Neural cell (in vitro differentiated cells): Measurements from ENCODE around the gene SCAI. TPM values are rescaled to one million over a fixed set of nuclear protein-coding genes. Genes with fewer than 3 reads are reported as not detected.
"Not testable (repeated sequence)": the region's sequence is repeated elsewhere in the genome, so short reads cannot be mapped to it uniquely, and the experiment has no call there.

ENCODE experiments used
- H2AFZ ChIP-seq: fragments of 200-600, 300-800 bp; sonication (generic), shearing (Covaris generic); 2 replicates; pipeline ENCODE4 v1.6.0; 2014; ENCODE audit warnings: low read depth, mild to moderate bottlenecking, antibody characterized with exemption, low read length, moderate library complexity
- H3F3A ChIP-seq: fragments of 200-600 bp; shearing (Covaris generic); 2 replicates; pipeline ENCODE4 v1.6.1; 2016; ENCODE audit warnings: mild to moderate bottlenecking, moderate library complexity, mixed read lengths, antibody characterized with exemption, low read length; ENCODE audit not compliant: insufficient read depth, poor library complexity, severe bottlenecking
- H3K27ac ChIP-seq: fragments of 200-600, 300-800 bp; sonication (generic), shearing (Covaris generic); 2 replicates; pipeline ENCODE4 v1.5.1; 2014; ENCODE audit warnings: mild to moderate bottlenecking, low read length, moderate library complexity
- H3K27me3 ChIP-seq: fragments of 300-800, 200-600 bp; sonication (generic), shearing (Covaris generic); 2 replicates; pipeline ENCODE4 v1.6.0; 2014; ENCODE audit warnings: mild to moderate bottlenecking, low read depth, low read length, moderate library complexity; ENCODE audit not compliant: insufficient read depth
- H3K36me3 ChIP-seq: fragments of 300-800, 200-600 bp; sonication (generic), shearing (Covaris generic); 2 replicates; pipeline ENCODE4 v1.5.1; 2014; ENCODE audit warnings: mild to moderate bottlenecking, antibody characterized with exemption, low read length, moderate library complexity; ENCODE audit not compliant: insufficient read depth
- H3K4me2 ChIP-seq: fragments of 300-800, 200-600 bp; sonication (generic), shearing (Covaris generic); 2 replicates; pipeline ENCODE4 v1.6.0; 2014; ENCODE audit warnings: mild to moderate bottlenecking, low read length
- H3K4me3 ChIP-seq: fragments of 300-800, 200-600 bp; sonication (generic), shearing (Covaris generic); 2 replicates; pipeline ENCODE4 v1.5.1; 2014; ENCODE audit warnings: mild to moderate bottlenecking, low read length, moderate library complexity
- H3K79me2 ChIP-seq: fragments of 200-600 bp; shearing (Covaris generic); replicated peaks from 2 replicates; pipeline ENCODE4 v1.6.0; 2014; ENCODE audit warnings: mild to moderate bottlenecking, low read length, moderate library complexity; ENCODE audit not compliant: insufficient read depth
- H3K9ac ChIP-seq: fragments of 300-800, 200-600 bp; sonication (generic), shearing (Covaris generic); 2 replicates; pipeline ENCODE4 v1.6.1; 2016; ENCODE audit warnings: mild to moderate bottlenecking, low read length, mixed read lengths
- H3K9me2 ChIP-seq: fragments of 200-600 bp; shearing (Covaris generic); 2 replicates; pipeline ENCODE4 v1.6.1; 2016; ENCODE audit warnings: mild to moderate bottlenecking, low read length, mixed read lengths; ENCODE audit not compliant: insufficient read depth
- H3K9me3 ChIP-seq: fragments of 200-600, 300-800 bp; sonication (generic), shearing (Covaris generic); 2 replicates; pipeline ENCODE4 v1.6.1; 2016; ENCODE audit warnings: mild to moderate bottlenecking, mixed run types, low read length, moderate library complexity, mixed read lengths
- H4K20me1 ChIP-seq: fragments of 200-600 bp; shearing (Covaris generic); 2 replicates; pipeline ENCODE4 v1.6.1; 2016; ENCODE audit warnings: mild to moderate bottlenecking, mixed run types; ENCODE audit not compliant: insufficient read depth
- CTCF ChIP-seq: fragments of 450-650 bp; IDR thresholded peaks from 2 replicates; pipeline ENCODE4 v1.5.1; 2014; ENCODE audit warnings: antibody characterized with exemption, mild to moderate bottlenecking, moderate library complexity; ENCODE audit not compliant: poor library complexity, severe bottlenecking
- EP300 ChIP-seq: fragments of 450-650 bp; conservative IDR thresholded peaks from 2 replicates; pipeline ENCODE4 v1.6.1; 2014; ENCODE audit warnings: antibody characterized with exemption, mild to moderate bottlenecking, moderate library complexity; ENCODE audit not compliant: poor library complexity, severe bottlenecking
- EZH2 ChIP-seq: fragments of 200-600, 300-800 bp; shearing (Covaris generic), sonication (generic); IDR thresholded peaks from 2 replicates; pipeline ENCODE4 v1.6.1; 2014; ENCODE audit warnings: antibody characterized with exemption, low read length, borderline replicate concordance, mild to moderate bottlenecking; ENCODE audit not compliant: insufficient read depth, poor library complexity, severe bottlenecking
- MXI1 ChIP-seq: fragments of 450-650 bp; conservative IDR thresholded peaks from 2 replicates; pipeline ENCODE4 v1.6.1; 2014; ENCODE audit warnings: antibody characterized with exemption, mild to moderate bottlenecking; ENCODE audit not compliant: poor library complexity, severe bottlenecking
- POLR2AphosphoS5 ChIP-seq: IDR thresholded peaks from 2 replicates; pipeline ENCODE4 v1.6.1; 2012
- RAD21 ChIP-seq: fragments of 450-650 bp; conservative IDR thresholded peaks from 2 replicates; pipeline ENCODE4 v1.6.1; 2014; ENCODE audit warnings: antibody characterized with exemption, mild to moderate bottlenecking, moderate library complexity
- REST ChIP-seq: IDR thresholded peaks from 2 replicates; pipeline ENCODE4 v1.6.1; 2012; ENCODE audit warnings: borderline replicate concordance
- SMC3 ChIP-seq: fragments of 450-650 bp; conservative IDR thresholded peaks from 2 replicates; pipeline ENCODE4 v1.6.1; 2014; ENCODE audit warnings: antibody characterized with exemption, mild to moderate bottlenecking, moderate library complexity; ENCODE audit not compliant: poor library complexity
- TAF1 ChIP-seq: IDR thresholded peaks from 2 replicates; pipeline ENCODE4 v1.6.1; 2012; ENCODE audit warnings: low read depth
- polyA plus RNA-seq: library from polyadenylated mRNA; depleted of rRNA; stranded (reverse); fragments of >200 nt; gene quantifications from 2 replicates; pipeline ENCODE4 v1.2.3, GENCODE V29; 2014

Gene SCAI
- polyA plus RNA-seq, 1 donor from 2014 or later = 43.2 TPM

GRCh38 chr9:124964056-124964455 lies 179.3 kb downstream of the SCAI start:
- Histone ChIP-seq H3K27ac (no peak overlapping the region), H3K27me3 (no peaks in the 10 kb centered on the region), H2AFZ (no peak overlapping the region), H3K79me2 (no peaks in the 10 kb centered on the region), H3K9ac (no peak overlapping the region), H4K20me1 (no peaks in the 10 kb centered on the region), H3K36me3 (no peaks in the 10 kb centered on the region), H3K4me3 (no peak overlapping the region), H3K9me3 (no peaks in the 10 kb centered on the region), H3K9me2 (no peaks in the 10 kb centered on the region), H3F3A (no peaks in the 10 kb centered on the region), H3K4me2 (no peak overlapping the region)
- TF ChIP-seq MXI1 (no peak), REST (no peak), EP300 (no peak), TAF1 (no peak), CTCF (no peak), EZH2 (no peak), POLR2AphosphoS5 (no peak), RAD21 (no peak), SMC3 (no peak)

- H3K9ac ChIP-seq = no peak overlapping the region
- H3K9me2 ChIP-seq = no peaks in the 10 kb centered on the region
- no peaks in the 10 kb centered on the region for H3K79me2 ChIP-seq
- H3K27ac ChIP-seq = no peak overlapping the region
- H3F3A ChIP-seq = no peaks in the 10 kb centered on the region
- no peaks in the 10 kb centered on the region for H3K9me3 ChIP-seq
- H3K4me3 ChIP-seq = no peak overlapping the region
- TF ChIP-seq RAD21 (no peak), CTCF (no peak), MXI1 (no peak), POLR2AphosphoS5 (no peak), EZH2 (no peak), REST (no peak), EP300 (no peak), TAF1 (no peak), SMC3 (no peak)
- no peak overlapping the region for H2AFZ ChIP-seq
- no peak overlapping the region for H3K4me2 ChIP-seq
- H3K36me3 ChIP-seq = no peaks in the 10 kb centered on the region
- no peaks in the 10 kb centered on the region for H4K20me1 ChIP-seq
- H3K27me3 ChIP-seq = no peaks in the 10 kb centered on the region
Observed at GRCh38 chr9:124960409-124960752, 182.9 kb downstream of the SCAI start.

GRCh38 chr9:124959671-124960408 lies 183.5 kb downstream of the SCAI start:
- not testable (repeated sequence) for H3K4me3 ChIP-seq, H3K27ac ChIP-seq, H3K9me2 ChIP-seq, H3K9ac ChIP-seq, H2AFZ ChIP-seq, H3K36me3 ChIP-seq, H3K4me2 ChIP-seq, H3K79me2 ChIP-seq, H3K9me3 ChIP-seq, H3K27me3 ChIP-seq, H4K20me1 ChIP-seq, H3F3A ChIP-seq
